PC-9 (cell line): Measurements from ENCODE around the gene THAP10. TPM values are rescaled to one million over a fixed set of nuclear protein-coding genes. Genes with fewer than 3 reads are reported as not detected.
A peak's percentile ranks its signal among the peaks of the same experiment; 100 is the strongest.

Source experiments
- BruUV-seq: library from RNA; stranded (reverse); fragments of 400-500 nt; replicated peaks from 2 replicates; lab custom pipeline; 2021; lab: Mats Ljungman, UMichigan
- CTCF ChIA-PET: fragments of 300-600 bp; sonication (Branson Sonifier 250); formaldehyde crosslinking; loops from one replicate; lab custom pipeline; 2022; ENCODE audit warnings: antibody characterized with exemption; lab: Charles Lee
- POLR2A ChIA-PET: fragments of 300-600 bp; sonication (Branson Sonifier 250); formaldehyde crosslinking; loops from one replicate; lab custom pipeline; 2022; ENCODE audit warnings: antibody characterized with exemption; ENCODE audit not compliant: unreplicated experiment; lab: Charles Lee
- DNase-seq, 2 experiments: peaks; one replicate each; pipeline versions ENCODE4 v3.0.0 to v3.0.0-alpha.2; 2015 to 2022; ENCODE audit warnings: mixed read lengths in 1 of 2
- H2AFZ ChIP-seq: fragments of 200-600 bp; sonication (generic); 2 replicates; pipeline ENCODE4 v1.8.1; 2017; ENCODE audit warnings: antibody characterized with exemption
- H3F3A ChIP-seq: fragments of 200-600 bp; sonication (generic); 2 replicates; pipeline ENCODE4 v1.8.1; 2017; ENCODE audit warnings: antibody characterized with exemption, mild to moderate bottlenecking, low read depth; ENCODE audit not compliant: insufficient read depth
- H3K27ac ChIP-seq: fragments of 200-600 bp; sonication (generic); 2 replicates; pipeline ENCODE4 v1.6.1; 2016; ENCODE audit warnings: mixed run types
- H3K27me3 ChIP-seq: fragments of 200-600 bp; sonication (generic); 2 replicates; pipeline ENCODE4 v1.6.1; 2016; ENCODE audit warnings: low read depth, mixed run types; ENCODE audit not compliant: insufficient read depth
- H3K36me3 ChIP-seq: fragments of 200-600 bp; sonication (generic); 2 replicates; pipeline ENCODE4 v1.6.1; 2016; ENCODE audit warnings: low read depth, mixed run types
- H3K4me1 ChIP-seq: fragments of 200-600 bp; sonication (generic); replicated peaks from 2 replicates; pipeline ENCODE4 v1.6.1; 2016; ENCODE audit warnings: mixed run types; ENCODE audit not compliant: insufficient read depth
- H3K4me2 ChIP-seq: fragments of 200-600 bp; sonication (generic); 2 replicates; pipeline ENCODE4 v1.6.1; 2017; ENCODE audit warnings: mixed run types
- H3K4me3 ChIP-seq: fragments of 200-600 bp; sonication (generic); 2 replicates; pipeline ENCODE4 v1.6.1; 2016; ENCODE audit warnings: mixed run types
- H3K79me2 ChIP-seq: fragments of 200-600 bp; sonication (generic); 2 replicates; pipeline ENCODE4 v1.6.1; 2017; ENCODE audit warnings: low read depth, mixed run types
- H3K9me2 ChIP-seq: fragments of 200-600 bp; sonication (generic); 2 replicates; pipeline ENCODE4 v1.8.1; 2017; ENCODE audit warnings: mild to moderate bottlenecking; ENCODE audit not compliant: insufficient read depth
- H3K9me3 ChIP-seq: fragments of 200-600 bp; sonication (generic); 2 replicates; pipeline ENCODE4 v1.8.1; 2016; ENCODE audit warnings: low read depth; ENCODE audit not compliant: insufficient read depth
- H4K20me1 ChIP-seq: fragments of 200-600 bp; sonication (generic); 2 replicates; pipeline ENCODE4 v1.8.1; 2017; ENCODE audit not compliant: insufficient read depth
- CTCF ChIP-seq: fragments of 200-600 bp; sonication (generic); conservative IDR thresholded peaks from 2 replicates; pipeline ENCODE4 v1.6.1; 2017; ENCODE audit warnings: mixed run types, antibody characterized with exemption, mild to moderate bottlenecking, moderate library complexity
- EZH2 ChIP-seq: fragments of 200-600 bp; sonication (generic); IDR thresholded peaks from 2 replicates; pipeline ENCODE4 v1.8.0; 2017; ENCODE audit warnings: antibody characterized with exemption, low read depth
- intact Hi-C: fragments of 100-400 bp; cut with micrococcal nuclease; formaldehyde crosslinking; loops from one replicate; pipeline ENCODE4 v1.10.0; 2022; ENCODE audit not compliant: unreplicated experiment
- total RNA-seq: library from RNA; stranded (reverse); gene quantifications from 2 replicates; pipeline ENCODE4 v1.2.3, GENCODE V29; 2021

Gene THAP10
- total RNA-seq, 1 experiment from 2014 or later: 5.5 TPM

GRCh38 chr15:70856884-70857561, 35.2 kb downstream of the THAP10 start:
- Histone ChIP-seq H3K9me3 (no peaks in the 10 kb centered on the region), H3K4me3 (no peak overlapping the region; the same call in 1 of the 2 replicates), H3K27ac (peak overlapping the region; percentile 87), H3K27me3 (no peaks in the 10 kb centered on the region), H3K4me2 (peak overlapping the region; percentile 65), H3K9me2 (no peaks in the 10 kb centered on the region), H3K36me3 (no peaks in the 10 kb centered on the region), H4K20me1 (no peaks in the 10 kb centered on the region), H3F3A (peaks cover 36% of the 10 kb centered on the region), H2AFZ (no peak overlapping the region), H3K4me1 (peaks cover 36% of the 10 kb centered on the region), H3K79me2 (peaks cover 7% of the 10 kb centered on the region)
- peak; percentile 59 to 71 for DNase-seq
- intact Hi-C loops: no loop called here
- BruUV-seq: TSS peak; percentile 72
- TF ChIP-seq EZH2: no peak
- TF ChIP-seq CTCF: no peak
- CTCF ChIA-PET: interaction anchor here (0.7 kb wide), 1 partner anchor 190 kb away, joined by 4 read pairs; no protein-coding TSS in a partner anchor
- POLR2A ChIA-PET: interaction anchor here (0.6 to 0.7 kb wide), 2 partner anchors 29 to 931 kb away, joined by 3 read pairs; no protein-coding TSS in a partner anchor

- intact Hi-C loops: no loop called here
- peak overlapping the region; percentile 87 for H3K27ac ChIP-seq
- peak overlapping the region; percentile 15; the same call in 1 of the 2 replicates for H3K4me3 ChIP-seq
- H3K27me3 ChIP-seq: no peaks in the 10 kb centered on the region
- no peaks in the 10 kb centered on the region for H4K20me1 ChIP-seq
- H3K9me2 ChIP-seq: no peaks in the 10 kb centered on the region
- no peak overlapping the region for H2AFZ ChIP-seq
- DNase-seq: no peak
- H3K36me3 ChIP-seq: no peaks in the 10 kb centered on the region
- CTCF ChIA-PET: interaction anchor here (0.7 kb wide), 1 partner anchor 189 kb away, joined by 4 read pairs; no protein-coding TSS in a partner anchor
- peaks cover 36% of the 10 kb centered on the region for H3F3A ChIP-seq
- H3K79me2 ChIP-seq: peaks cover 7% of the 10 kb centered on the region
- no TSS peak for BruUV-seq
- H3K4me1 ChIP-seq: peaks cover 36% of the 10 kb centered on the region
- H3K4me2 ChIP-seq: peak overlapping the region; percentile 65
- TF ChIP-seq CTCF (no peak), EZH2 (no peak)
- POLR2A ChIA-PET: interaction anchor here (0.6 to 0.7 kb wide), 2 partner anchors 29 to 930 kb away, joined by 3 read pairs; no protein-coding TSS in a partner anchor
- no peaks in the 10 kb centered on the region for H3K9me3 ChIP-seq
These were observed 35.9 kb downstream of the THAP10 start for GRCh38 chr15:70856177-70856883.

GRCh38 chr15:70855764-70856163, 36.5 kb downstream of the THAP10 start:
- H3K4me3 ChIP-seq: no peak overlapping the region
- no peaks in the 10 kb centered on the region for H3K9me2 ChIP-seq
- H4K20me1 ChIP-seq: no peaks in the 10 kb centered on the region
- intact Hi-C loops: no loop called here
- peaks cover 36% of the 10 kb centered on the region for H3F3A ChIP-seq
- H3K27me3 ChIP-seq: no peaks in the 10 kb centered on the region
- no peaks in the 10 kb centered on the region for H3K9me3 ChIP-seq
- ChIA-PET POLR2A (no interaction called here), CTCF (no interaction called here)
- no peaks in the 10 kb centered on the region for H3K36me3 ChIP-seq
- H3K27ac ChIP-seq: peak overlapping the region; percentile 87
- no TSS peak for BruUV-seq
- no peak for TF ChIP-seq EZH2
- no peak for TF ChIP-seq CTCF
- peaks cover 7% of the 10 kb centered on the region for H3K79me2 ChIP-seq
- DNase-seq: no peak
- H3K4me2 ChIP-seq: 0 out of 2 replicates have a peak overlapping the region, but pooled peaks have one; percentile 65
- no peak overlapping the region for H2AFZ ChIP-seq
- peaks cover 36% of the 10 kb centered on the region for H3K4me1 ChIP-seq
